ENCODE measurements around the gene BATF. TPM values are rescaled to one million over a fixed set of nuclear protein-coding genes. Genes with fewer than 3 reads are reported as not detected.

The BATF gene
- total and polyA plus RNA-seq, 5 donors from 2014 or later, result 50.7 to 119 (median 104) TPM

GRCh38 chr14:75486318-75486717 is 36.0 kb upstream of the BATF start:
- H3K27ac Mint-ChIP-seq, result peak overlapping the region in 1 of 3 donors; percentile 78

GRCh38 chr14:75487155-75487671 is 35.1 kb upstream of the BATF start:
- peak in 2 of 3 donors; percentile 15 to 91 for DNase-seq
- Histone ChIP-seq H3K4me1 (ENCODE audit: control insufficient read depth, insufficient read depth, low read length, poor library complexity, severe bottlenecking) (peaks cover 8% of the 10 kb centered on the region), H3K9me3 (ENCODE audit: control insufficient read depth in 2 of 2, low read length in 2 of 2) (no peaks in the 10 kb centered on the region), H3K4me3 (ENCODE audit: low read depth, low read length) (no peak overlapping the region), H3K27ac (ENCODE audit: insufficient read depth, low read length, poor library complexity, severe bottlenecking) (no peak overlapping the region), H3K27me3 (ENCODE audit: control insufficient read depth, insufficient read depth, low read length) (no peaks in the 10 kb centered on the region), H3K36me3 (ENCODE audit: control insufficient read depth, insufficient read depth, low read length) (no peaks in the 10 kb centered on the region)
- no peaks in the 10 kb centered on the region for H3K9me3 Mint-ChIP-seq
- peak overlapping the region in 1 of 3 donors; percentile 8 for H3K27ac Mint-ChIP-seq
- peaks cover 0 to 21% (median 9%) of the 10 kb centered on the region in 4 donors for H3K4me1 Mint-ChIP-seq
- ATAC-seq (ENCODE audit: low read depth in 2 of 2), result peak; percentile 83 to 84
- no peaks in the 10 kb centered on the region for H3K36me3 Mint-ChIP-seq
- peak overlapping the region in 1 of 4 donors; percentile 6 for H3K4me3 Mint-ChIP-seq
- H3K27me3 Mint-ChIP-seq, result no peaks in the 10 kb centered on the region

More at GRCh38 chr14:75486318-75486717, 36.0 kb upstream of the BATF start:
- no peak overlapping the region for H3K27ac ChIP-seq (ENCODE audit: insufficient read depth, low read length, poor library complexity, severe bottlenecking)
- no peaks in the 10 kb centered on the region for H3K36me3 ChIP-seq (ENCODE audit: control insufficient read depth, insufficient read depth, low read length)
- H3K4me3 ChIP-seq (ENCODE audit: low read depth, low read length), result no peak overlapping the region
- no peaks in the 10 kb centered on the region for H3K9me3 ChIP-seq (ENCODE audit: control insufficient read depth in 2 of 2, low read length in 2 of 2)
- ATAC-seq (ENCODE audit: low read depth in 2 of 2) (no peak), DNase-seq (no peak)
- Mint-ChIP-seq H3K4me3 (no peak overlapping the region), H3K36me3 (no peaks in the 10 kb centered on the region), H3K9me3 (no peaks in the 10 kb centered on the region), H3K4me1 (peaks cover 0 to 21% (median 9%) of the 10 kb centered on the region in 4 donors), H3K27me3 (no peaks in the 10 kb centered on the region)
- H3K27me3 ChIP-seq (ENCODE audit: control insufficient read depth, insufficient read depth, low read length), result no peaks in the 10 kb centered on the region
- peaks cover 8% of the 10 kb centered on the region for H3K4me1 ChIP-seq (ENCODE audit: control insufficient read depth, insufficient read depth, low read length, poor library complexity, severe bottlenecking)

- Histone ChIP-seq H3K4me1 (ENCODE audit: control insufficient read depth, insufficient read depth, low read length, poor library complexity, severe bottlenecking) (peaks cover 8% of the 10 kb centered on the region), H3K27me3 (ENCODE audit: control insufficient read depth, insufficient read depth, low read length) (no peaks in the 10 kb centered on the region), H3K9me3 (ENCODE audit: control insufficient read depth in 2 of 2, low read length in 2 of 2) (no peaks in the 10 kb centered on the region), H3K36me3 (ENCODE audit: control insufficient read depth, insufficient read depth, low read length) (no peaks in the 10 kb centered on the region), H3K4me3 (ENCODE audit: low read depth, low read length) (no peak overlapping the region), H3K27ac (ENCODE audit: insufficient read depth, low read length, poor library complexity, severe bottlenecking) (no peak overlapping the region)
- ATAC-seq (ENCODE audit: low read depth in 2 of 2), result no peak
- H3K4me1 Mint-ChIP-seq, result peaks cover 6 to 24% (median 10%) of the 10 kb centered on the region in 4 donors
- no peak overlapping the region for H3K27ac Mint-ChIP-seq
- H3K27me3 Mint-ChIP-seq, result no peaks in the 10 kb centered on the region
- no peak for DNase-seq
- no peaks in the 10 kb centered on the region for H3K9me3 Mint-ChIP-seq
- peak overlapping the region in 2 of 4 donors; percentile 45 to 67 for H3K4me3 Mint-ChIP-seq
- no peaks in the 10 kb centered on the region for H3K36me3 Mint-ChIP-seq
These were observed 32.8 kb upstream of the BATF start for GRCh38 chr14:75489480-75489837.

- Mint-ChIP-seq H3K36me3 (no peaks in the 10 kb centered on the region), H3K4me3 (no peak overlapping the region), H3K9me3 (no peaks in the 10 kb centered on the region), H3K27ac (no peak overlapping the region), H3K4me1 (peaks cover 11 to 21% (median 15%) of the 10 kb centered on the region in 4 donors), H3K27me3 (no peaks in the 10 kb centered on the region)
- Histone ChIP-seq H3K36me3 (ENCODE audit: control insufficient read depth, insufficient read depth, low read length) (no peaks in the 10 kb centered on the region), H3K9me3 (ENCODE audit: control insufficient read depth in 2 of 2, low read length in 2 of 2) (no peaks in the 10 kb centered on the region), H3K4me1 (ENCODE audit: control insufficient read depth, insufficient read depth, low read length, poor library complexity, severe bottlenecking) (peaks cover 8% of the 10 kb centered on the region), H3K27ac (ENCODE audit: insufficient read depth, low read length, poor library complexity, severe bottlenecking) (no peak overlapping the region), H3K4me3 (ENCODE audit: low read depth, low read length) (no peak overlapping the region), H3K27me3 (ENCODE audit: control insufficient read depth, insufficient read depth, low read length) (no peaks in the 10 kb centered on the region)
- ATAC-seq (ENCODE audit: low read depth in 2 of 2) (no peak), DNase-seq (no peak)
These were observed 30.8 kb upstream of the BATF start for GRCh38 chr14:75491376-75491978.

GRCh38 chr14:75492832-75493591 is 29.3 kb upstream of the BATF start:
- Mint-ChIP-seq H3K4me3 (peak overlapping the region in 1 of 4 donors; percentile 45), H3K36me3 (no peaks in the 10 kb centered on the region)
- DNase-seq, result no peak

GRCh38 chr14:75493592-75494087 is 28.6 kb upstream of the BATF start:
- no peak for ATAC-seq (ENCODE audit: low read depth in 2 of 2)
- Mint-ChIP-seq H3K27ac (peak overlapping the region in 1 of 3 donors; percentile 68), H3K4me3 (no peak overlapping the region)

More at GRCh38 chr14:75492832-75493591, 29.3 kb upstream of the BATF start:
- Mint-ChIP-seq H3K9me3 (no peaks in the 10 kb centered on the region), H3K27me3 (no peaks in the 10 kb centered on the region), H3K4me1 (peaks cover 14 to 23% (median 18%) of the 10 kb centered on the region in 4 donors), H3K27ac (peak overlapping the region in 2 of 3 donors; percentile 44 to 68)
- no peak for ATAC-seq (ENCODE audit: low read depth in 2 of 2)
- no peaks in the 10 kb centered on the region for H3K9me3 ChIP-seq (ENCODE audit: control insufficient read depth in 2 of 2, low read length in 2 of 2)
- no peak overlapping the region for H3K4me3 ChIP-seq (ENCODE audit: low read depth, low read length)
- no peaks in the 10 kb centered on the region for H3K27me3 ChIP-seq (ENCODE audit: control insufficient read depth, insufficient read depth, low read length)
- H3K36me3 ChIP-seq (ENCODE audit: control insufficient read depth, insufficient read depth, low read length), result no peaks in the 10 kb centered on the region
- H3K4me1 ChIP-seq (ENCODE audit: control insufficient read depth, insufficient read depth, low read length, poor library complexity, severe bottlenecking), result peaks cover 13% of the 10 kb centered on the region
- no peak overlapping the region for H3K27ac ChIP-seq (ENCODE audit: insufficient read depth, low read length, poor library complexity, severe bottlenecking)

GRCh38 chr14:75494896-75495295 is 27.4 kb upstream of the BATF start:
- H3K4me1 Mint-ChIP-seq, result peaks cover 10 to 23% (median 12%) of the 10 kb centered on the region in 4 donors
- ATAC-seq (ENCODE audit: low read depth in 2 of 2), result no peak
- no peak overlapping the region for H3K27ac ChIP-seq (ENCODE audit: insufficient read depth, low read length, poor library complexity, severe bottlenecking)
- no peaks in the 10 kb centered on the region for H3K9me3 ChIP-seq (ENCODE audit: control insufficient read depth in 2 of 2, low read length in 2 of 2)
- H3K4me1 ChIP-seq (ENCODE audit: control insufficient read depth, insufficient read depth, low read length, poor library complexity, severe bottlenecking), result peaks cover 6% of the 10 kb centered on the region
- no peaks in the 10 kb centered on the region for H3K27me3 Mint-ChIP-seq
- no peak overlapping the region for H3K27ac Mint-ChIP-seq
- H3K4me3 Mint-ChIP-seq, result no peak overlapping the region
- DNase-seq, result no peak
- no peaks in the 10 kb centered on the region for H3K27me3 ChIP-seq (ENCODE audit: control insufficient read depth, insufficient read depth, low read length)
- no peaks in the 10 kb centered on the region for H3K36me3 Mint-ChIP-seq
- H3K9me3 Mint-ChIP-seq, result no peaks in the 10 kb centered on the region
- H3K36me3 ChIP-seq (ENCODE audit: control insufficient read depth, insufficient read depth, low read length), result no peaks in the 10 kb centered on the region
- H3K4me3 ChIP-seq (ENCODE audit: low read depth, low read length), result no peak overlapping the region

More at GRCh38 chr14:75493592-75494087, 28.6 kb upstream of the BATF start:
- no peak for DNase-seq
- H3K9me3 ChIP-seq (ENCODE audit: control insufficient read depth in 2 of 2, low read length in 2 of 2), result no peaks in the 10 kb centered on the region
- Mint-ChIP-seq H3K27me3 (no peaks in the 10 kb centered on the region), H3K4me1 (peaks cover 13 to 23% (median 16%) of the 10 kb centered on the region in 4 donors), H3K36me3 (no peaks in the 10 kb centered on the region), H3K9me3 (no peaks in the 10 kb centered on the region)
- no peak overlapping the region for H3K27ac ChIP-seq (ENCODE audit: insufficient read depth, low read length, poor library complexity, severe bottlenecking)
- no peaks in the 10 kb centered on the region for H3K27me3 ChIP-seq (ENCODE audit: control insufficient read depth, insufficient read depth, low read length)
- H3K4me1 ChIP-seq (ENCODE audit: control insufficient read depth, insufficient read depth, low read length, poor library complexity, severe bottlenecking), result peaks cover 12% of the 10 kb centered on the region
- H3K4me3 ChIP-seq (ENCODE audit: low read depth, low read length), result no peak overlapping the region
- no peaks in the 10 kb centered on the region for H3K36me3 ChIP-seq (ENCODE audit: control insufficient read depth, insufficient read depth, low read length)
